HL-60 (cell line): ENCODE results near the gene TULP1.

Source experiments
- DNase-seq, 2 experiments: peaks; one replicate each; pipeline ENCODE4 v3.0.0-alpha.2; 2010 to 2020; ENCODE audit warnings: low read depth in 1 of 2, low spot score in 1 of 2
- H3K27ac ChIP-seq: fragments of 250-450 bp; sonication (Bioruptor Pico); replicated peaks from 2 replicates; pipeline ENCODE4 v1.5.1; 2020; ENCODE audit warnings: mild to moderate bottlenecking, moderate library complexity
- H3K27me3 ChIP-seq: fragments of 250-450 bp; sonication (Bioruptor Pico); 2 replicates; pipeline ENCODE4 v1.5.1; 2021; ENCODE audit warnings: mild to moderate bottlenecking, moderate library complexity; ENCODE audit not compliant: insufficient read depth, poor library complexity, severe bottlenecking
- H3K4me3 ChIP-seq: replicated peaks from 2 replicates; pipeline ENCODE4 v1.5.1; 2011; ENCODE audit warnings: mild to moderate bottlenecking, control low read depth, low read length; ENCODE audit not compliant: insufficient read depth
- CTCF ChIP-seq: IDR thresholded peaks from one replicate; pipeline ENCODE4 v1.5.1; 2011; ENCODE audit warnings: low read length, control low read depth, inconsistent platforms; ENCODE audit not compliant: insufficient read depth
- GABPA ChIP-seq: IDR thresholded peaks from 2 replicates; pipeline ENCODE4 v1.6.1; 2012; ENCODE audit warnings: low read depth
- POLR2AphosphoS5 ChIP-seq: IDR thresholded peaks from 2 replicates; pipeline ENCODE4 v1.6.1; 2012; ENCODE audit warnings: low read depth
- REST ChIP-seq: IDR thresholded peaks from 2 replicates; pipeline ENCODE4 v1.6.1; 2012; ENCODE audit warnings: low read depth; ENCODE audit not compliant: insufficient replicate concordance
- SPI1 ChIP-seq: IDR thresholded peaks from 2 replicates; pipeline ENCODE4 v1.6.1; 2012; ENCODE audit warnings: low read depth, mild to moderate bottlenecking, borderline replicate concordance

The TULP1 gene

GRCh38 chr6:35522660-35523658 lies 10.3 kb upstream of the TULP1 start:
- Histone ChIP-seq H3K27ac (no peak overlapping the region), H3K4me3 (peak overlapping the region; percentile 23; the same call in 1 of the 2 replicates), H3K27me3 (no peaks in the 10 kb centered on the region)
- peak; percentile 39 to 58 for DNase-seq
- TF ChIP-seq GABPA: no peak
- TF ChIP-seq CTCF: peak; percentile 88

GRCh38 chr6:35522151-35522550 lies 9.5 kb upstream of the TULP1 start:
- DNase-seq: no peak
- TF ChIP-seq GABPA (no peak), SPI1 (no peak), POLR2AphosphoS5 (no peak), CTCF (no peak), REST (no peak)
- Histone ChIP-seq H3K27ac (no peak overlapping the region), H3K27me3 (no peaks in the 10 kb centered on the region), H3K4me3 (no peak overlapping the region)

GRCh38 chr6:35521235-35521634 lies 8.5 kb upstream of the TULP1 start:
- DNase-seq: no peak
- TF ChIP-seq POLR2AphosphoS5 (no peak), CTCF (no peak), REST (no peak), SPI1 (no peak), GABPA (no peak)
- H3K27me3 ChIP-seq: no peaks in the 10 kb centered on the region
- H3K27ac ChIP-seq: no peak overlapping the region
- H3K4me3 ChIP-seq: no peak overlapping the region
